ENCODE data around the gene PLPPR3. TPM values are rescaled to one million over a fixed set of nuclear protein-coding genes. Genes with fewer than 3 reads are reported as not detected.

PLPPR3 gene
- total RNA-seq, 1 experiment from 2014 or later: not detected

GRCh38 chr19:810883-811489 is 10.8 kb downstream of the PLPPR3 start:
- Mint-ChIP-seq H3K4me1 (ENCODE audit: insufficient read depth, unreplicated experiment) (no peaks in the 10 kb centered on the region), H3K27ac (ENCODE audit: low read depth, unreplicated experiment) (no peak overlapping the region), H3K36me3 (ENCODE audit: insufficient read depth, unreplicated experiment) (peaks cover 76% of the 10 kb centered on the region), H3K27me3 (ENCODE audit: insufficient read depth, unreplicated experiment) (no peaks in the 10 kb centered on the region), H3K9me3 (ENCODE audit: unreplicated experiment) (no peaks in the 10 kb centered on the region), H3K4me3 (ENCODE audit: unreplicated experiment) (no peak overlapping the region)
- CTCF ChIA-PET: interaction anchor here (0.7 kb wide), 1 partner anchor 109 kb away, joined by 3 read pairs; no protein-coding TSS in a partner anchor
- TF ChIP-seq, protein P1, sequence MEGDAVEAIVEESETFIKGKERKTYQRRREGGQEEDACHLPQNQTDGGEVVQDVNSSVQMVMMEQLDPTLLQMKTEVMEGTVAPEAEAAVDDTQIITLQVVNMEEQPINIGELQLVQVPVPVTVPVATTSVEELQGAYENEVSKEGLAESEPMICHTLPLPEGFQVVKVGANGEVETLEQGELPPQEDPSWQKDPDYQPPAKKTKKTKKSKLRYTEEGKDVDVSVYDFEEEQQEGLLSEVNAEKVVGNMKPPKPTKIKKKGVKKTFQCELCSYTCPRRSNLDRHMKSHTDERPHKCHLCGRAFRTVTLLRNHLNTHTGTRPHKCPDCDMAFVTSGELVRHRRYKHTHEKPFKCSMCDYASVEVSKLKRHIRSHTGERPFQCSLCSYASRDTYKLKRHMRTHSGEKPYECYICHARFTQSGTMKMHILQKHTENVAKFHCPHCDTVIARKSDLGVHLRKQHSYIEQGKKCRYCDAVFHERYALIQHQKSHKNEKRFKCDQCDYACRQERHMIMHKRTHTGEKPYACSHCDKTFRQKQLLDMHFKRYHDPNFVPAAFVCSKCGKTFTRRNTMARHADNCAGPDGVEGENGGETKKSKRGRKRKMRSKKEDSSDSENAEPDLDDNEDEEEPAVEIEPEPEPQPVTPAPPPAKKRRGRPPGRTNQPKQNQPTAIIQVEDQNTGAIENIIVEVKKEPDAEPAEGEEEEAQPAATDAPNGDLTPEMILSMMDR (IDR thresholded peaks at IDR 0.05; ENCODE audit: unreplicated experiment): no peak
- intact Hi-C loops (cut with micrococcal nuclease): no loop called here
- no TSS peak for BruUV-seq (replicated peaks)
- DNase-seq (ENCODE audit: unreplicated experiment): no peak
- POLR2A ChIA-PET: interaction anchor here (0.7 kb wide), 1 partner anchor 12 kb away, joined by 3 read pairs; no protein-coding TSS in a partner anchor

GRCh38 chr19:810077-810855 is 11.5 kb downstream of the PLPPR3 start:
- no peaks in the 10 kb centered on the region for H3K4me1 Mint-ChIP-seq (ENCODE audit: insufficient read depth, unreplicated experiment)
- no TSS peak for BruUV-seq (replicated peaks)
- ChIA-PET CTCF (interaction anchor here (0.7 kb wide), 1 partner anchor 110 kb away, joined by 3 read pairs; no protein-coding TSS in a partner anchor), POLR2A (interaction anchor here (0.6 to 1.2 kb wide), 5 partner anchors 9 to 788 kb away, joined by 3 to 4 read pairs (median 3); partner anchors contain the start of genes MED16 and RNU6-9)
- intact Hi-C loops (cut with micrococcal nuclease): no loop called here
- no peaks in the 10 kb centered on the region for H3K9me3 Mint-ChIP-seq (ENCODE audit: unreplicated experiment)
- H3K27me3 Mint-ChIP-seq (ENCODE audit: insufficient read depth, unreplicated experiment): no peaks in the 10 kb centered on the region
- H3K27ac Mint-ChIP-seq (ENCODE audit: low read depth, unreplicated experiment): no peak overlapping the region
- no peak for DNase-seq (ENCODE audit: unreplicated experiment)
- H3K36me3 Mint-ChIP-seq (ENCODE audit: insufficient read depth, unreplicated experiment): peaks cover 77% of the 10 kb centered on the region
- TF ChIP-seq, protein P1 (IDR thresholded peaks at IDR 0.05; ENCODE audit: unreplicated experiment): no peak
- no peak overlapping the region for H3K4me3 Mint-ChIP-seq (ENCODE audit: unreplicated experiment)

GRCh38 chr19:808423-808775 is 13.4 kb downstream of the PLPPR3 start:
- H3K4me3 Mint-ChIP-seq (ENCODE audit: unreplicated experiment): no peak overlapping the region
- DNase-seq (ENCODE audit: unreplicated experiment): no peak
- BruUV-seq (replicated peaks): no TSS peak
- ChIA-PET POLR2A (interaction anchor here (1.3 to 1.5 kb wide), 2 partner anchors 10 kb away, joined by 3 read pairs; no protein-coding TSS in a partner anchor), CTCF (no interaction called here)
- TF ChIP-seq, protein P1 (IDR thresholded peaks at IDR 0.05; ENCODE audit: unreplicated experiment): no peak
- no peak overlapping the region for H3K27ac Mint-ChIP-seq (ENCODE audit: low read depth, unreplicated experiment)
- H3K4me1 Mint-ChIP-seq (ENCODE audit: insufficient read depth, unreplicated experiment): no peaks in the 10 kb centered on the region
- H3K9me3 Mint-ChIP-seq (ENCODE audit: unreplicated experiment): no peaks in the 10 kb centered on the region
- H3K36me3 Mint-ChIP-seq (ENCODE audit: insufficient read depth, unreplicated experiment): peaks cover 74% of the 10 kb centered on the region
- intact Hi-C loops (cut with micrococcal nuclease): no loop called here
- H3K27me3 Mint-ChIP-seq (ENCODE audit: insufficient read depth, unreplicated experiment): no peaks in the 10 kb centered on the region

DNA sequence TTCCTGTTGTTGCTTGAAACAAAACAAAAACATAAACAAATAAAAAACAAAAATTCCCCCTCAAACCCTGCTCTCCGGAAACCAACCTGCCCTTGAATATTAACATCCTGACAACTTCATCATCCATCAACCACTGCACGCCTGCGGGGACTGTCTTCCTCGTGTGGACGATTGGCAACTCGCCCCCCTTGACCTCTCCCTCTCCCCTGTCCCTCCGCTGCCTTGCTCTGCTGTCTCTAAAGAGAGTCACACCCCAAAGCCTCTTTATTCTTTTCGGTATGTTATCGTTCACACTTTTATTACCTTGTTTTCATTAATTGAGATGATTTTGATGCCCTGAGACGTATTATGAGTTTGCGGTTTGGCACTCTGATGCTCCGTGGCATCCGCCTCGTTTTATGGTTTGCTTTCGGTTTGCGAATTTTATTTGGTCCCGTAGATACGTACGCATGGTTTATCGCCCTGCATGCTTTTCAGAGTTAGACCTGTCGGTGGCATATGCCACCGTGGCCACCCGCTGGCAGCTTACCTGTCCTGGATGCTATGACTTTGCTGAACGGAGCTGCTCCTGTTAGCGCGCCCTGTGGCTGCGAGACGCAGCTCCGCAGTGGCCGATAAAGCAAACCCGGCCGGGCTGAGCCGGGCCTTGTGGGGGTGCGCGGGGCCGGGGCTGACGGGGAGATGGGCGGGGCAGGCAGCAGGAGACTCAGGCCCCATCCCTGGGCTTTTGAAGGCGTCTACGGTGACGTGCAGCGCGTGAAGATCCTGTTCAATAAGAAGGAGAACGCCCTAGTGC is 13.9 kb downstream of the PLPPR3 start:
- Mint-ChIP-seq H3K27ac (ENCODE audit: low read depth, unreplicated experiment) (no peak overlapping the region), H3K36me3 (ENCODE audit: insufficient read depth, unreplicated experiment) (peaks cover 76% of the 10 kb centered on the region), H3K9me3 (ENCODE audit: unreplicated experiment) (no peaks in the 10 kb centered on the region), H3K27me3 (ENCODE audit: insufficient read depth, unreplicated experiment) (no peaks in the 10 kb centered on the region), H3K4me3 (ENCODE audit: unreplicated experiment) (no peak overlapping the region), H3K4me1 (ENCODE audit: insufficient read depth, unreplicated experiment) (no peaks in the 10 kb centered on the region)
- intact Hi-C loops (cut with micrococcal nuclease): no loop called here
- BruUV-seq (replicated peaks): no TSS peak
- POLR2A ChIA-PET: interaction anchor here (1.3 to 1.5 kb wide), 2 partner anchors 10 kb away, joined by 3 read pairs; no protein-coding TSS in a partner anchor
- CTCF ChIA-PET: no interaction called here
- no peak for DNase-seq (ENCODE audit: unreplicated experiment)
- TF ChIP-seq, protein P1 (IDR thresholded peaks at IDR 0.05; ENCODE audit: unreplicated experiment): no peak
